IMR-90 (cell line): Measurements from ENCODE around the gene LSM14B. TPM values are rescaled to one million over a fixed set of nuclear protein-coding genes. Genes with fewer than 3 reads are reported as not detected.
A peak's percentile ranks its signal among the peaks of the same experiment; 100 is the strongest.

Experiments
- ATAC-seq: fragments of 200-7000 bp; cut with Tn5 transposase; 2 replicates; pipeline ENCODE4 v1.9.1; 2020; ENCODE audit warnings: low read depth, mild to moderate bottlenecking, moderate library complexity
- BruUV-seq: library from RNA; stranded (reverse); fragments of 400-500 nt; replicated peaks from 2 replicates; lab custom pipeline; 2021; lab: Mats Ljungman, UMichigan
- CTCF ChIA-PET: fragments of 300-600 bp; formaldehyde crosslinking; extraction: SDS; loops from one replicate; lab custom pipeline; 2021; ENCODE audit warnings: antibody characterized with exemption; lab: Yijun Ruan, JAX
- POLR2A ChIA-PET: fragments of 300-600 bp; sonication (Branson Sonifier 250); formaldehyde crosslinking; loops from one replicate; lab custom pipeline; 2022; ENCODE audit warnings: antibody characterized with exemption; ENCODE audit not compliant: unreplicated experiment; lab: Charles Lee
- DNase-seq: peaks from one replicate; pipeline ENCODE4 v3.0.0; 2013
- H2AFZ ChIP-seq: replicated peaks from 2 replicates; pipeline ENCODE3; 2013; ENCODE audit warnings: low read length, mild to moderate bottlenecking; ENCODE audit not compliant: poor library complexity
- H2AK5ac ChIP-seq: 2 replicates; pipeline ENCODE4 v1.6.1; 2013; ENCODE audit warnings: low read depth, low read length, inconsistent platforms
- H2AK9ac ChIP-seq: replicated peaks from 2 replicates; pipeline ENCODE3; 2013; ENCODE audit warnings: mild to moderate bottlenecking, low read depth, low read length, moderate library complexity; ENCODE audit not compliant: poor library complexity
- H2BK120ac ChIP-seq: 2 replicates; pipeline ENCODE4 v1.6.1; 2013; ENCODE audit warnings: low read depth, low read length, inconsistent platforms
- H2BK15ac ChIP-seq: 3 replicates; pipeline ENCODE4 v1.6.1; 2013; ENCODE audit warnings: low read depth, low read length, inconsistent platforms
- H2BK20ac ChIP-seq: 2 replicates; pipeline ENCODE4 v1.6.1; 2013; ENCODE audit warnings: low read depth, mild to moderate bottlenecking, inconsistent platforms, low read length, moderate library complexity
- H2BK5ac ChIP-seq: 2 replicates; pipeline ENCODE4 v1.6.1; 2013; ENCODE audit warnings: mild to moderate bottlenecking, low read depth, low read length, inconsistent platforms; ENCODE audit not compliant: poor library complexity, severe bottlenecking
- H3K14ac ChIP-seq: replicated peaks from 2 replicates; pipeline ENCODE4 v1.6.1; 2013; ENCODE audit warnings: low read depth, low read length, inconsistent platforms
- H3K18ac ChIP-seq: 2 replicates; pipeline ENCODE4 v1.6.1; 2013; ENCODE audit warnings: low read depth, low read length, control low read depth
- H3K23ac ChIP-seq: 2 replicates; pipeline ENCODE4 v1.6.1; 2013; ENCODE audit warnings: low read depth, low read length, inconsistent platforms
- H3K27ac ChIP-seq: 2 replicates; pipeline ENCODE4 v1.5.1; 2013; ENCODE audit warnings: mild to moderate bottlenecking, control low read depth, low read length; ENCODE audit not compliant: insufficient read depth
- H3K27me3 ChIP-seq: 2 replicates; pipeline ENCODE4 v1.6.1; 2013; ENCODE audit warnings: low read length; ENCODE audit not compliant: control insufficient read depth, insufficient read depth
- H3K36me3 ChIP-seq: 2 replicates; pipeline ENCODE4 v1.6.1; 2013; ENCODE audit warnings: low read length, mixed read lengths; ENCODE audit not compliant: control insufficient read depth, insufficient read depth
- H3K4ac ChIP-seq: 2 replicates; pipeline ENCODE4 v1.6.1; 2013; ENCODE audit warnings: low read depth, low read length, inconsistent platforms
- H3K4me1 ChIP-seq: 2 replicates; pipeline ENCODE4 v1.6.1; 2013; ENCODE audit warnings: low read length, mixed read lengths; ENCODE audit not compliant: control insufficient read depth, insufficient read depth
- H3K4me2 ChIP-seq: 2 replicates; pipeline ENCODE4 v1.6.1; 2013; ENCODE audit warnings: low read depth, mild to moderate bottlenecking, control low read depth, low read length, moderate library complexity
- H3K4me3 ChIP-seq: 2 replicates; pipeline ENCODE4 v1.5.1; 2013; ENCODE audit warnings: low read depth, mild to moderate bottlenecking, control low read depth, low read length, moderate library complexity; ENCODE audit not compliant: insufficient read depth
- H3K56ac ChIP-seq: 2 replicates; pipeline ENCODE4 v1.6.1; 2013; ENCODE audit warnings: low read length, inconsistent platforms; ENCODE audit not compliant: insufficient read depth; ENCODE audit errors: extremely low read depth
- H3K79me1 ChIP-seq, 2 experiments: 2 replicates each; pipeline ENCODE4 v1.6.1; 2013; ENCODE audit warnings: low read length in 2 of 2, inconsistent platforms in 1 of 2, low read depth in 1 of 2
- H3K9ac ChIP-seq: 2 replicates; pipeline ENCODE4 v1.6.1; 2013; ENCODE audit warnings: low read depth, low read length, control low read depth
- H3K9me1 ChIP-seq: 2 replicates; pipeline ENCODE4 v1.6.1; 2013; ENCODE audit warnings: low read length, inconsistent platforms; ENCODE audit not compliant: insufficient read depth
- H3K9me3 ChIP-seq: 2 replicates; pipeline ENCODE4 v1.6.1; 2013; ENCODE audit warnings: low read length; ENCODE audit not compliant: control insufficient read depth, insufficient read depth
- H4K20me1 ChIP-seq: 2 replicates; pipeline ENCODE4 v1.6.1; 2013; ENCODE audit warnings: low read length, inconsistent platforms; ENCODE audit not compliant: insufficient read depth
- H4K5ac ChIP-seq: 2 replicates; pipeline ENCODE4 v1.6.1; 2013; ENCODE audit warnings: mild to moderate bottlenecking, low read depth, low read length, control low read depth
- H4K8ac ChIP-seq, 2 experiments: 2 replicates each; pipeline ENCODE4 v1.6.1; 2013; ENCODE audit warnings: low read depth in 2 of 2, low read length in 2 of 2, control low read depth in 1 of 2, inconsistent platforms in 1 of 2
- H4K91ac ChIP-seq: 2 replicates; pipeline ENCODE4 v1.6.1; 2013; ENCODE audit warnings: low read depth, low read length, inconsistent platforms; ENCODE audit not compliant: insufficient read depth
- MAZ ChIP-seq: IDR thresholded peaks from 2 replicates; pipeline ENCODE4 v1.6.1; 2012; ENCODE audit warnings: low read depth, mild to moderate bottlenecking, low read length, improper control_type of control experiment, moderate library complexity, borderline replicate concordance
- MXI1 ChIP-seq: IDR thresholded peaks from 2 replicates; pipeline ENCODE4 v1.6.1; 2012; ENCODE audit warnings: low read depth, mild to moderate bottlenecking, low read length, moderate library complexity, borderline replicate concordance
- WGBS, 2 experiments: methylation state at CpG; one replicate each; pipeline versions ENCODE4 v1.1.5 to v1.1.7; 2013; ENCODE audit warnings: missing lambda C conversion rate in 2 of 2; ENCODE audit not compliant: insufficient read length in 1 of 2; ENCODE audit errors: extremely low coverage in 2 of 2; 5-methylcytosine and 5-hydroxymethylcytosine counted together
- dilution Hi-C: fragments of 300-500 bp; cut with HindIII; formaldehyde crosslinking; loops from one replicate; pipeline ENCODE4 v1.14.3; 2018; ENCODE audit warnings: low sequenced_read_pairs; ENCODE audit not compliant: unreplicated experiment
- in situ Hi-C: fragments of 300-500 bp; cut with MboI; formaldehyde crosslinking; loops from 3 replicates; pipeline ENCODE4 v1.14.3; 2019; ENCODE audit warnings: low sequenced_read_pairs, inconsistent platforms, mixed read lengths
- intact Hi-C: fragments of 100-400 bp; cut with micrococcal nuclease; formaldehyde crosslinking; loops from 2 replicates; pipeline ENCODE4 v1.10.0; 2022
- polyA plus RNA-seq, 3 experiments: library from polyadenylated mRNA; depleted of rRNA; stranded (reverse); fragments of >200 nt; gene quantifications; 2 replicates each; pipeline ENCODE4 v1.2.3, GENCODE V29; 2012; ENCODE audit warnings: low replicate concordance in 1 of 3
- total RNA-seq: library from RNA; depleted of rRNA; stranded (reverse); fragments of >200 nt; gene quantifications from 2 replicates; pipeline ENCODE4 v1.2.3, GENCODE V29; 2012
- TF ChIP-seq, protein P1 (sequence below): fragments of 150-350 bp; IDR thresholded peaks from 2 replicates; pipeline ENCODE4 v1.6.1; 2017; ENCODE audit warnings: mild to moderate bottlenecking, antibody characterized with exemption, low read length, low read depth

Gene LSM14B
- total and polyA plus RNA-seq, 2 of the 4 experiments (the other 2 are of a cell fraction): 23.7 to 41.1 TPM

DNA sequence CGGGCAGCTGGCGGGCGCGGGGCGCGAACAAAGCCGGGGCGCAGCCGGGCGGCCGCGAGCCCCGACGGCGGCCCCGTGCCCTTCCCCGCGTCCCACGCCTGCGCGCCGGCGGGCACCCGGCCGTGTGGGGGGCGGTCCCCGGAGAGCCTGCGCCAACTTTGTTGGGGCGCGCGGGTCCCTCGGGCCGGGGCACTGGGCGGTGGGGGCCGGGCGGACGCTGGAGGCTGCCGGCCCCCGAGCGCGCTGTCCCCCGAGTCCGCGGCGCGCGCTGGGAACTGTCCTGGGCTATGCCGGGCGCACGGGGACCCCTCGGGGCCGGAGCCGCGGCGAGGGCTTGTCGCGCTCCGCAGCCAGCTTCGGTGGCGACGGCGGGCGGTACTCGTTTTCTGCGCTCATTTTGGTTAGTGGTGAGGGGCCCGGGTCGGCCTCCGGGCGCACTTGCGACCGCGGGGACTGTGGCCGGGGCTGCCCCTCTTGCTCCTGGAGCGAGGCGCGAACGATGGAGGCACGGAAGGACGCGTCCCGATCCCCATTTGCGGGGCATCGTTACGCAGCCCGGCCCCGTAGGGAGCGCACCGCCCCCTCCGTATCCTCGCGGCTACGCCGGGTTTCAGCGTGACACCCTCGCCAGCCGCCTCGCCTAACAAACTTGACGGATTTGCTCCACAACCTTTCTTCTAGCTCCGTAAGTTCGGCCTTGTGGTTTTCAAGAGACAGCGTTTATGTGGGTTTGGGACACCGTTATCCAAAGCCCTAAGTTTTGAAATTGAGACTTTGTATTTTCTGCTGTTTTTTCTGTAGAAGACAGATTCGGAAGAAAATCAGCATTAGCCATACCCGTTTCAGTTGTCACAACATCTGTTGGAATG is 21.9 kb downstream of the LSM14B start:
- intact Hi-C loops: no loop called here
- peak overlapping the region; percentile 39; the same call in 1 of the 2 replicates for H3K23ac ChIP-seq
- no peaks in the 10 kb centered on the region for H3K27me3 ChIP-seq
- peaks cover 21% of the 10 kb centered on the region for H3K36me3 ChIP-seq
- peaks cover 9 to 79% of the 10 kb centered on the region in 2 experiments; a peak in 3 of 4 replicates for H3K79me1 ChIP-seq
- ATAC-seq (peak; percentile 41), DNase-seq (peak; percentile 60)
- no peak overlapping the region for H2BK20ac ChIP-seq
- H3K9me3 ChIP-seq: no peaks in the 10 kb centered on the region
- H4K5ac ChIP-seq: no peak overlapping the region
- H2AFZ ChIP-seq: peak overlapping the region; percentile 97
- H4K91ac ChIP-seq: no peak overlapping the region
- no TSS peak for BruUV-seq
- H3K14ac ChIP-seq: no peak overlapping the region
- 0% methylated on average over 61 of the region's 104 CpGs; no CpG with 5 or more reads in 1 of the 2 experiments for WGBS, 2 experiments
- peak overlapping the region; percentile 86 for H2AK9ac ChIP-seq
- H4K20me1 ChIP-seq: peaks cover 86% of the 10 kb centered on the region
- H3K18ac ChIP-seq: no peak overlapping the region
- H4K8ac ChIP-seq: no peak overlapping the region; a peak in 1 of 4 replicates
- in situ Hi-C loops: no loop called here
- 0 out of 2 replicates have a peak overlapping the region, but pooled peaks have one; percentile 17 for H2AK5ac ChIP-seq
- ChIA-PET POLR2A (interaction anchor here (0.6 kb wide), 2 partner anchors 10 to 557 kb away, joined by 3 to 4 read pairs; no protein-coding TSS in a partner anchor), CTCF (no interaction called here)
- H3K9ac ChIP-seq: peak overlapping the region; percentile 60
- no peak overlapping the region for H2BK15ac ChIP-seq
- no peak overlapping the region for H3K4ac ChIP-seq
- no peak overlapping the region for H3K56ac ChIP-seq
- peak overlapping the region; percentile 79 for H3K4me2 ChIP-seq
- peak overlapping the region; percentile 95 for H3K4me3 ChIP-seq
- no peak overlapping the region for H2BK120ac ChIP-seq
- TF ChIP-seq MXI1: peak; percentile 83; the same call in 1 of the 2 replicates
- TF ChIP-seq, protein P1, sequence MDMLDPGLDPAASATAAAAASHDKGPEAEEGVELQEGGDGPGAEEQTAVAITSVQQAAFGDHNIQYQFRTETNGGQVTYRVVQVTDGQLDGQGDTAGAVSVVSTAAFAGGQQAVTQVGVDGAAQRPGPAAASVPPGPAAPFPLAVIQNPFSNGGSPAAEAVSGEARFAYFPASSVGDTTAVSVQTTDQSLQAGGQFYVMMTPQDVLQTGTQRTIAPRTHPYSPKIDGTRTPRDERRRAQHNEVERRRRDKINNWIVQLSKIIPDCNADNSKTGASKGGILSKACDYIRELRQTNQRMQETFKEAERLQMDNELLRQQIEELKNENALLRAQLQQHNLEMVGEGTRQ: no peak
- TF ChIP-seq MAZ: peak; percentile 31; the same call in 1 of the 2 replicates
- peaks cover 16% of the 10 kb centered on the region for H3K4me1 ChIP-seq
- peak overlapping the region; percentile 39; the same call in 1 of the 2 replicates for H3K27ac ChIP-seq
- dilution Hi-C loops: no loop called here
- peak overlapping the region; percentile 100 for H2BK5ac ChIP-seq
- H3K9me1 ChIP-seq: peaks cover 33% of the 10 kb centered on the region
